ENCODE data around the gene DOCK1.

Gene DOCK1

DNA sequence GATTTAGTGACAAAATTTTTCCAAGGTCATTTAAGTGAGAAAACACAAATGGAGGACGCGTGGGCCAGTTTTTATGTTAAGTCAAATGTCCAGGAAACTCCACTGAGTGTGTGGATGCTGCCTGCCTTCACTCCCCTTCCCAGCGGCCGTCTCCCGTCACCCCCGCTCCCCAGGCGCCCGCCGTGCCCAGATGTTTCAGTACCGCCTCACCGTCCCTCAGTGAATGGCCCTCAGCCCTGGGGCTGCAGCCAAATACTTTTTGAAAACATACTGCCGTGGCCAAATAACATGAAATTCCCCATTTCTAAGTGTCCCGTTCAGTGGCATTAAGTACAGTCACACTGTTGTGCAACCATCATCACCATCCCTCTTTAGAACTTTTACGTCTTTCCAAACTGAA lies 159.2 kb downstream of the DOCK1 start:
- TF ChIP-seq, protein P1, sequence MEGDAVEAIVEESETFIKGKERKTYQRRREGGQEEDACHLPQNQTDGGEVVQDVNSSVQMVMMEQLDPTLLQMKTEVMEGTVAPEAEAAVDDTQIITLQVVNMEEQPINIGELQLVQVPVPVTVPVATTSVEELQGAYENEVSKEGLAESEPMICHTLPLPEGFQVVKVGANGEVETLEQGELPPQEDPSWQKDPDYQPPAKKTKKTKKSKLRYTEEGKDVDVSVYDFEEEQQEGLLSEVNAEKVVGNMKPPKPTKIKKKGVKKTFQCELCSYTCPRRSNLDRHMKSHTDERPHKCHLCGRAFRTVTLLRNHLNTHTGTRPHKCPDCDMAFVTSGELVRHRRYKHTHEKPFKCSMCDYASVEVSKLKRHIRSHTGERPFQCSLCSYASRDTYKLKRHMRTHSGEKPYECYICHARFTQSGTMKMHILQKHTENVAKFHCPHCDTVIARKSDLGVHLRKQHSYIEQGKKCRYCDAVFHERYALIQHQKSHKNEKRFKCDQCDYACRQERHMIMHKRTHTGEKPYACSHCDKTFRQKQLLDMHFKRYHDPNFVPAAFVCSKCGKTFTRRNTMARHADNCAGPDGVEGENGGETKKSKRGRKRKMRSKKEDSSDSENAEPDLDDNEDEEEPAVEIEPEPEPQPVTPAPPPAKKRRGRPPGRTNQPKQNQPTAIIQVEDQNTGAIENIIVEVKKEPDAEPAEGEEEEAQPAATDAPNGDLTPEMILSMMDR (IDR thresholded peaks at IDR 0.05; ENCODE audit: insufficient read depth, low read depth, low read length, missing control alignments), result no peak
- no peak for DNase-seq (ENCODE audit: low read depth)
- no peak overlapping the region for H3K4me3 ChIP-seq (ENCODE audit: low read length)

DNA sequence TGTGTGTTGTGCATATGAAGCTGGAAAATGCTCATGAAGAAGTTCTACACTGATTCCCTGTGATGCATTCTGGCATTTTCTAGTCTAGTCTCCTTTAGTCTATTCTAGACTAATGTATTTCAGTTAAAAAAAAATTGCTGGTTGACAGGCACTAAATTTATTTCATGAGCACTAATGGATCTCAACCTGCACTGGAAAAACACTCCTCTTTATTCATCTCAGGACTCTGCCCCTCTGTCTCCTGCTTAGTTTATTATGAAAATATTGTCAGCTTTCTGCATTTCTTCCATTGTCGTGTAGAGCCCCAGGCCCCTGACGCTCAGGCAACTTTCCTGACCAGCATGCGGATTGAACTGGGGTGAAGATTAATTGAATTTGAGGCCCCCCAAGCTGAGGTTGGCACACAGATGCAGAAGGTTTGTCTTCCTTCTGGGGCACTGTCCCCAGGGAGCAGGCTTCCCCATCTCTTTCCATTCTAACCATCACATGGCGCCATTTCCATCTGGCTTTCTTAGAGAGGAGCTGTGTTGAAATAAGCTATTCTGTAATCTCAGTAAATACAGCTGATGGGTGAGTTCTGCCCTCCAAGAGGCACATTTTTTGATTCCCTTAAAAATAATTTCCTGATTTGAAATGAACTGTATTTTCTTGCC lies 162.4 kb downstream of the DOCK1 start:
- no peak for DNase-seq (ENCODE audit: low read depth)
- no peak overlapping the region for H3K4me3 ChIP-seq (ENCODE audit: low read length)
- TF ChIP-seq, protein P1 (IDR thresholded peaks at IDR 0.05; ENCODE audit: insufficient read depth, low read depth, low read length, missing control alignments), result no peak

DNA sequence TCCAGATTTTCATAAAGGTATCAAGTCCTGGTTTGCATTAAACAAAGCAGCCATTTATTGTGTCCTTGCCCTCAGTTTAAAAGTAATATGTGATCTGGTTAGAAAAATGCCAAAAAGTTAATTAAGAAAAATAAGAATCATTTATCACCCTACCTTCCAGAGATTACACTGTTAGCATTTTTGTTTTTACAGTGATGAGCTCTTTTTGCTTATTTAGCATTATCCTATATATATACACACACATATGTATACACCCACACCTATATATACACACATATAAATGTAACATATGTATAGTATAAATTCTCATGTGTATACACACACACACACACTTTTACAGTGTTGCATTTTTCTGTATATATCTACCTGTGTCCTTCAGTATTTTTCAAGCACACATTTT lies 163.3 kb downstream of the DOCK1 start:
- H3K4me3 ChIP-seq (ENCODE audit: low read length), result no peak overlapping the region
- DNase-seq (ENCODE audit: low read depth), result no peak
- TF ChIP-seq, protein P1 (IDR thresholded peaks at IDR 0.05; ENCODE audit: insufficient read depth, low read depth, low read length, missing control alignments), result no peak

DNA sequence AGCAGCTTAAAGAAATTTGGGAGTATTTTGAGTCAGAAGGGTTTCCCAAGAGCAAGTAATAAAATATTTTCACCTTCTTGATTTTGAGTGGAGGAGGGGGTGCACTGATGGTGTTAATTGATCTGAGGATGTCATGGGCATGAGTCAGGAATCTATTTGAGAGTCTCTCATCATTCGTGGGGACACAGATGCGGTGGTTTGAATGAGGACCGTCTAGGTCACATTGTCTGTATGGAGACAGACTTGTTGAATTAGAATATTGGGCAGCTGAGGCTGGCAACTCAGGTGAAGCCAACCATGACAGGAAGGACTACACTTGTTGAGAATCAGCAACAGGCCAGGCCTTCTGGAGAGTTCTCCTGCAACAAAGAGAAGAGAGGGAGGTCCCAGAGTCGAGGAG lies 164.2 kb downstream of the DOCK1 start:
- H3K4me3 ChIP-seq (ENCODE audit: low read length), result no peak overlapping the region
- TF ChIP-seq, protein P1 (IDR thresholded peaks at IDR 0.05; ENCODE audit: insufficient read depth, low read depth, low read length, missing control alignments), result no peak
- no peak for DNase-seq (ENCODE audit: low read depth)

DNA sequence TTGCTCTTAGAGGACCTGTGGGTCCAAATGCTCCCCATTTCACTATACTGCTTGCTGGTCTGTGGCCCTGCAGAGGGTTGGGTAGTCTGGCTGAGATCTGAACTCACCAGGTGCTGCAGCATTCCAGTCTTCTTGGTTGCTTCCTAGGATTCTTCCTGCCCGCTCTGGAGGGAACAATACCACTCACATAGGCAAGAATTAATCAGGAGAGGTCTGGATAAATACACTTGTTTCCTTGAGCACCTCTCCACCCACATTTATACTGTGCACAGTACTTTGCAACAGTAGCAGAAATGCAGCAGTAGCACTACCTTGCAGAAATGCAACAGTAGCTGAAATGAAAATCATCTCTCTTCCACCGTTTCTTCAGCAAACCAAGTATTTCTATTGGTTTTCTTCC lies 165.9 kb downstream of the DOCK1 start:
- TF ChIP-seq, protein P1 (IDR thresholded peaks at IDR 0.05; ENCODE audit: insufficient read depth, low read depth, low read length, missing control alignments), result no peak
- H3K4me3 ChIP-seq (ENCODE audit: low read length), result no peak overlapping the region
- DNase-seq (ENCODE audit: low read depth), result no peak

DNA sequence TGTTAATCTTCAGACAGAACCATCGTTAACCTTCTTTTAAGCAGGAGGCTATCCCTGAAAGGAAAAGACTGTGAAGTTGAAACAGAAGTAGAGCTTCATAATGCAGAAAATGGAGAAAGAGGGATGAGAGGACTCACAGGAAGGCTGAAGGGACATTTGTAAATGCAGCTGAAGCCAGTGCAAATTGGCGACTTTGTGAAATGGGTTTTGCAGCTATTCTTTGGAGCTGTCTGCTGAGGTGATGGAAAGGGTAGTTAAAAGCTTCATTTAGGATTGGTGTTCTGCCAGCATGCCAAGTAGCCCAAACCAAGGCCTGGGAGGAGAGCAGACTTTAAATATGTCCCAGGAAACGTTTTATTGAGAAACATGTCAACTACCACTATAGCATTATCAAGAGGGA lies 168.4 kb downstream of the DOCK1 start:
- H3K4me3 ChIP-seq (ENCODE audit: low read length), result no peak overlapping the region
- DNase-seq (ENCODE audit: low read depth), result no peak
- TF ChIP-seq, protein P1 (IDR thresholded peaks at IDR 0.05; ENCODE audit: insufficient read depth, low read depth, low read length, missing control alignments), result no peak

DNA sequence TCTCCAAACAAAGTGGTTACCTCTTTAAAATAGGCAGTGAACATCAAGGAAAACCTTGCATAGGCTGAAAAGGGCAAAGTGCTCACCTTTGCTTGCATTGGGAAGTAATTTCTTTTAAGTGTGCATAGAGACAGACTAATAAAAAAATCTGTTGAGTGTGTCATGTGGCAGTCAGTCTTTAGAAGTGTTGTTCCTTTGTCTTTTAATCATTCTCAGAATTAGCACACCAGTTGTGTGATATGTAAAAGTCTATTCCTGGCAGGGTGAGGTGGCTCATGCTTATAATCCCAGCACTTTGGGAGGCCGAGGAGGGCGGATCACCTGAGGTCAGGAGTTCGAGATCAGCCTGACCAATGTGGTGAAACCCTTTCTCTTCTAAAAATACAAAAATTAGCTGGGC lies 174.2 kb downstream of the DOCK1 start:
- DNase-seq (ENCODE audit: low read depth), result no peak
- no peak overlapping the region for H3K4me3 ChIP-seq (ENCODE audit: low read length)
- TF ChIP-seq, protein P1 (IDR thresholded peaks at IDR 0.05; ENCODE audit: insufficient read depth, low read depth, low read length, missing control alignments), result no peak

Data from epithelial cell of esophagus (primary cell).